Stimulated activated CD4-positive, alpha-beta T cell treated with anti-CD3 and anti-CD28 coated beads, Interleukin-1b, Interleukin-23, amount 100 ng/mL, for 48 hours (primary cell): ENCODE results near the gene ADGRL3.
"Not testable (repeated sequence)": the region's sequence is repeated elsewhere in the genome, so short reads cannot be mapped to it uniquely, and the experiment has no call there.

Experiments
- DNase-seq: peaks from one replicate; pipeline ENCODE4 v3.0.0-alpha.2; 2020

Gene ADGRL3

DNA sequence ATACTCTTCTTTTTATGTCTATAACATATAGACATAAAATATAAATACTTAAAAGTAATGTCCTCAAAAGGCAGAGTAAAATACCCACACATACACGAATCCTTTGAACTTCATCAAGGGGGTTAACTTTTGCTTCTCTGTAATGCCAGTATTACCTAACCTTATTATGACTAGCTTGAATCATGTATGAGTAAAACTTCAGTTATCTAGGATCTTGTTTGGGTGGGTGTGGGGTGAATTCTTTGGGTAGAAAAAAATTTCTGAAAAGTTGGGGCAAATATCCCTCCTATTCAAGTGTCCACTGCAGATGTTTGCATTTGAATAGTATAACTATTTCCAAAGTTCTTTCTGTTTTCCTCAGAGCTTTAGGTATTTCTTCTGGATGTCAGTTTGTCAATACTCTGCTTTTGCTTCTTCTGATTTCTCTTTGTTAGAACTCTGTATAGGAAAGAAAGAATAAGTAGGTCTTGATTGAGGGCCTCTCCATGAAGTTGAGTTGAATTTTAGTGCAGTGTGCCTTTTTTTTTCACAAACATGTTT, 173.8 kb downstream of the ADGRL3 start:
- DNase-seq = no peak

GRCh38 chr4:61374447-61374891, 174.3 kb downstream of the ADGRL3 start:
- no peak for DNase-seq

DNA sequence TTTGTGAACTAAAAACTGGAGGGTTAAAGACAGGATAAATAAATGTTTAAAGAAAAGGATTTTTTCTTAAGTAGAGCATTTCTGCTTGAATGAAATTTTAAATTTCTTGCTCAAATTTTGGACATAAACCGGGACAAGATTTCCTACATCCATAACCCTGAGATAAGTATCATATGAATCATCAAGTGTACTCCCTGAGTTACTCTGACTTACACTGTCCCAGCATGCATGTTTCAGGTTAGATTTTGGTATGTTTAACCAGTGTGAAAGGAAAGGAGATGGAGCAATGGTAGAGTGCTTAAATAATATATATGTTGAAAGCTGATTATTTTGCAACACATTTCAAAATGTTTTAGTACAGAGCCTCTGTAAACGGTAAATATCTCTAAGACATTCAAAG, 175.2 kb downstream of the ADGRL3 start:
- no peak for DNase-seq

GRCh38 chr4:61376301-61376700, 176.2 kb downstream of the ADGRL3 start:
- no peak for DNase-seq

GRCh38 chr4:61379406-61379805, 179.3 kb downstream of the ADGRL3 start:
- no peak for DNase-seq

DNA sequence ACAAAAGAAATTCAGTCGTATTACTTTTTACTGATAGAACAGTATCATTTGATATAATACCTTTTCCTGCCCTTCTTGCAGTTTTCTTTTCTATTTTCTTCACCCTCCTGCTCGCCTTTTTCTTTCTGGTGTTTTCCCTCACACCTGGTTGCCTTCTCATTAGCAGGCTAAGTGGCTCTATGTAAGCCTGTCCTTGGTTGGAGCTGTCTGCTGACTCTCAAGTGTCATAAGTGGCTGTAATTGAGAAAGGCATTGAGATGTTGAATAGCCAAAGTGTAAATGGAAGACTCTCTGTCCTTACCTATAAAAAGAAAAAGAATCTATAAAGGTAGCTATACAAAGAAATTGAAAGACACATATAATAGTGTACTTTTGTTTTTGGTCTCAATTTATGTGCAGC, 180.7 kb downstream of the ADGRL3 start:
- no peak for DNase-seq

DNA sequence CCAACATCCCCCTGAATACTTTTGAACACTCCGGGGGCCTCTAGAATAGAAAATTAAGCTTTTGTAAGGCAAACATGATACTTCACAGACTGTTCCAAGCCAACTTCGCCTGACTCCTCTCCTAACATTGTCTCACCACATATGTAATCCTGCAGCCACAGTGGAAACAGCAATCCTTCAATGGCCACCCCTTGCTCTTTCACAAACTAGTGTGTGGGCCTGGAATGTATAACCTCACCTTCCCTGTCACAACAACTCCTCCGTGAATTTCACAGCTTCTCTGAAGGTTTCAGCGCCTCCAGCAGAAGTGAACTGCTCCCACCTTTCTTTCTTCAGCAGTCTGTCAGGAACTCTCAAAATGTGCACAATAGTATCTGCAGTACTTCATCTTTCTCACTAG, 185.1 kb downstream of the ADGRL3 start:
- DNase-seq = no peak

DNA sequence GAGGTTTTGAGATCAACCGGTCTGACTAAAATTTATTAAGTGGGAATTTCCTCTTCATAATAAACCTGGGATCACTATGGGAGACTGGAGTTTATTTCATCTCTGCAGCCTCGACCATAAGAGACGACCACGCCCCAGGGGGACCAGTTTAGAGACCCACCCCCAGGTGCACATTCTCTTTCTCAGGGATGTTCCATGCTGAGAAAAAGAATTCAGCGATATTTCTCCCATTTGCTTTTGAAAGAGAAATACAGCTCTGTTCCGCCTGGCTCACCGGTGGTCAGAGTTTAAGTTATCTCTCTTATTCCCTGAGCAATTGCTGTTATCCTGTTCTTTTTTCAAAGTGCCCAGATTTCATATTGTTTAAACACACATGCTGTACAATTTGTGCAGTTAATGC, 187.2 kb downstream of the ADGRL3 start:
- not testable (repeated sequence) for DNase-seq

DNA sequence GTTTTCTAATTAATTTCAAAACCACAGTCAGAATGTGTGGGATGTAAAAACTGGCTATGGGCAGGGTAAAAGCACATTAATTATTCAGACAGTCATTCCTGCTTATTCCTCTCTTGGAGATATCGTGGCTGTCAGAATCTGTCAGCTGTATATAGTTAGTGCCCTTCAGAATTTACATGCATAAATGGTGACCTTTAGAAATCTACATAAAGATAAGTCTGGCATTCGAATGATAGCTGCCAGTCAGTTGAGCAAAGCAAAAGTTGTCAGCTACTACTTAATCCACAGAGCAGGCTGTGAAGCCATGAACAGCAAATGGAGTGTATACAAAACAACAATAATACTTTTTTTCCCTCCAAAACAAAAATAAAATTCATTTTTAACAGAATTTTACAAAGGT, 189.5 kb downstream of the ADGRL3 start:
- no peak for DNase-seq

GRCh38 chr4:61395754-61396153, 195.6 kb downstream of the ADGRL3 start:
- no peak for DNase-seq

GRCh38 chr4:61397174-61397573, 197.0 kb downstream of the ADGRL3 start:
- no peak for DNase-seq

DNA sequence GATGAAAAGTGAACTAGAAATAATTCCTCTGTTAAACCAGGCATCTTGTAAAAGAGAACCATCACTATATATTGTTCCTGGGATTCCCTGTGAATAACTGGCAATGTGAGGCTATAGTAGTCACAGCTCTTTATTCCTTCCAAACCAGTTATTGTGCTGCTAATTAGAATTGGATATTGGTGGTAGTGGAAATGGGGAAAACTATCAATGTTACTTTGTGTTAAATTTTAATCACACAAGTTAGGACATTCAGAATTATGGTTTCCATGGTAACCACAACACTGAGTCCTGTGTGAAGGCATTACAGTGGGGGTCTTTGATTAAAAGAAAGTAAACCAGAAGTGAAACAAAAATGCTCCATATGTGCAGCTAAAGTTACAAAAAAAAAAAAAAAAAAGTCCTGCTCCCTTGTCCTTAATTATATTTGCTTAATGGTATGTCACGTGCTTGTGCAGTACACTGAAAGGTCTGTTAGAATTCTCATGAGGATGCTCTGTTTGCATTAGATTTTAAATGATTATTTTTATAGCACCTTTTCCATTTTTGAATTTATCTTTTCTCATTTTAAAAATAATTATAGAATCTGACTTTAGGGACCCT, 200.4 kb downstream of the ADGRL3 start:
- DNase-seq = no peak

DNA sequence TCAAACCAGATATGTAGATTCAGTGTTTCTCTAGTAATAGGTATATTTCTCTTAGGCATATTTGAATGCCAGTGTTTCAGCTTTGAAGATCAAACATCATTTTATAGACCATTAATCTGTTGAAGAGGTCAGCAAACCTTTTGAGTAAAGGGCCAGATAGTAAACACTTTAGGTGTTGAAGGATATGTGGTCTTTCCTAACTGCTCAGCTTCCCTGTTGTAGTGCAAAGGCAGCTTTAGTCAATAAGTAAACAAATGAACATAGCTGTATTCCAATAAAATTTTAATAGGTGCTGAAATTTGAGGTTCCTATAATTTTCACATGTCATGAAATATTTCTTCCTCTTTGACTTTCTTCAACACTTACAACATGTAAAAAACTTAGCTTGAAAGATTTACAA, 201.6 kb downstream of the ADGRL3 start:
- no peak for DNase-seq

DNA sequence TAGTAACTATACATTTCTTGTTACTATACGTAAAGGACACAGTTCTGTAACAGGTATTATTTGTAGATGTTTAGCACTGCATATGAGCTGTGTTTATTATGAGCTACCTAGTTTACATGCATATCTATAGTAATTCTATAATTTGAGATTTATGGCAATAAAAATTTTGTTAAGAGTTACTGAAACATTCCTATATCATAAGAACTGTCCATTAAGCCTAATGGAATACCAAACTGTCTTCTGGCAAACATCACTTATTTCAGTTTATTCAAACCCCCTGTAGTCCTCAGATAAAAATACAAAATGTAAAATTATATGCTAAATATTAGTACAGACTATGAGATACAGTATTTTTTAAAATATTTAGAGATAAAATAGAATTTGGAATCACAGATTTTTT, 205.2 kb downstream of the ADGRL3 start:
- no peak for DNase-seq

GRCh38 chr4:61406677-61407076, 206.6 kb downstream of the ADGRL3 start:
- no peak for DNase-seq

GRCh38 chr4:61407642-61408618, 207.8 kb downstream of the ADGRL3 start:
- DNase-seq = no peak

DNA sequence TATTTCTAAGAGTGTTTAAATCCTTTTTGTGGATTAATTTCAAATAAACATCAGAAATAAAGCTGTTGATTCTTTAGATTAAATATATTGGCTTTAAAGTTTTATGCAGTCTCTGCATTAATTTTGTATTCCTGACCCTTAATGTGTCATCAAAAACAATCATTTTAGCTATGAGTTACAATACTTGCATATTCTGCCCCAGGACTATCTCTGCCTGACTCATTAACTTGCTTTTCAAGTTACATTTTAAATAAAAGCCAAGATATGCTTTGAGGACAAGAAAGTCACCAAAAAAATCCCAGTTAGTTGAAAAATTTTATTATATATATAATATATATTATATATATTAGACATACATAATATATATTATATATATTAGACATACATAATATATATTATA, 208.7 kb downstream of the ADGRL3 start:
- DNase-seq = no peak

GRCh38 chr4:61411241-61411640, 211.1 kb downstream of the ADGRL3 start:
- DNase-seq = no peak

GRCh38 chr4:61425315-61425714, 225.2 kb downstream of the ADGRL3 start:
- DNase-seq = no peak

DNA sequence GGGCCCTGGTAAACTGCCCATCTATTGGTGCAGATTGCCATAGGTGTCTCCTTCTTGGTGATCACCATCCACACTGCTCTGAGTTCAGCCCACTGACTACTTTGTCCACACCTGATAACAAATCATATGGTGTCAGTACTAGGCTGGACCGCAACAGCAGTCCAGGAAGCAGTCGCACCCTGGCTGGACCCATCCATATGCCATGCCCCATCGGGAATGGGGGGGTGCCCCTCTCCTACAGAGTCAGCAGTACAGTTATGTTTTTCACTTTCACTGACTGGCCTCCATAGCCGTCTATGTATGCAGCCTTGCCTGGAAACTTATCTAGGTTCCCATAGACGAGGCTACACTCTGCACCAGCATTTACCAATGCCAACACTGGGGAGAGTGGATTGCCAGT, 226.1 kb downstream of the ADGRL3 start:
- DNase-seq = no peak

GRCh38 chr4:61427099-61427817, 227.1 kb downstream of the ADGRL3 start:
- DNase-seq = no peak

GRCh38 chr4:61427818-61428495, 227.8 kb downstream of the ADGRL3 start:
- DNase-seq = no peak

DNA sequence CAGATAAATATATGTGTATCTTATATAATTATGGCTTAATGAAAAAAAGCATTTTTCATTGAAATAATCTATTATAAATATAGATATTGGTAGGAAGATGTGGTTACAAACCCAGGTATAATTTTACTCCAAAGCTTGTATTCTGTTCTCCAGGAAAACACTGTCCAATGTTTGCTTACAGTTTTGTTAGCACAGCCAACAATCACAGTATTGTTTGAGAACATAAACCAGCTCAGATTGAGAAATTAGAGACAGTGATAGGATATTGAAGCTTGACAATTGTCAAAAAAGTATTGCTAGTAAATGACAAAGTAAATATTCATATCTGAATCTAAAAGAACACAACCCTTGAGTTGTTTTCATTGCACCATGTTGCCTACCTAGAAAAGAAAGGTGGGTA, 228.8 kb downstream of the ADGRL3 start:
- DNase-seq = no peak
